Smooth muscle cell (in vitro differentiated cells): ENCODE results near the gene PAX4. TPM values are rescaled to one million over a fixed set of nuclear protein-coding genes. Genes with fewer than 3 reads are reported as not detected.
"Not testable (repeated sequence)": the region's sequence is repeated elsewhere in the genome, so short reads cannot be mapped to it uniquely, and the experiment has no call there.

Experiments
- DNase-seq: peaks from one replicate; lab custom pipeline; 2025; ENCODE audit not compliant: unreplicated experiment; lab: John Stamatoyannopoulos, UW
- H2AFZ ChIP-seq: fragments of 200-600 bp; sonication (generic); 2 replicates; pipeline ENCODE4 v1.6.0; 2016; ENCODE audit warnings: antibody characterized with exemption, low read depth, mild to moderate bottlenecking
- H3F3A ChIP-seq: fragments of 200-600 bp; sonication (generic); 2 replicates; pipeline ENCODE4 v1.6.0; 2017; ENCODE audit warnings: antibody characterized with exemption, low read depth
- H3K27ac ChIP-seq: fragments of 200-600 bp; sonication (generic); 2 replicates; pipeline ENCODE4 v1.5.1; 2016; ENCODE audit warnings: low read depth, mild to moderate bottlenecking
- H3K27me3 ChIP-seq: fragments of 200-600 bp; sonication (generic); 2 replicates; pipeline ENCODE4 v1.6.1; 2016; ENCODE audit warnings: low read depth, mild to moderate bottlenecking
- H3K36me3 ChIP-seq: fragments of 200-600 bp; sonication (generic); 2 replicates; pipeline ENCODE4 v1.5.1; 2016; ENCODE audit warnings: low read depth
- H3K4me1 ChIP-seq: fragments of 200-600 bp; sonication (generic); 2 replicates; pipeline ENCODE4 v1.5.1; 2016; ENCODE audit warnings: low read depth
- H3K4me2 ChIP-seq: fragments of 200-600 bp; sonication (generic); 2 replicates; pipeline ENCODE4 v1.6.0; 2016; ENCODE audit warnings: mild to moderate bottlenecking
- H3K4me3 ChIP-seq: fragments of 200-600 bp; sonication (generic); 2 replicates; pipeline ENCODE4 v1.5.1; 2016; ENCODE audit warnings: mild to moderate bottlenecking
- H3K79me2 ChIP-seq: fragments of 200-600 bp; sonication (generic); 2 replicates; pipeline ENCODE4 v1.6.0; 2016; ENCODE audit warnings: low read depth, mild to moderate bottlenecking
- H3K9ac ChIP-seq: fragments of 200-600 bp; sonication (generic); 2 replicates; pipeline ENCODE4 v1.6.0; 2016; ENCODE audit warnings: low read depth
- H3K9me3 ChIP-seq: fragments of 200-600 bp; sonication (generic); replicated peaks from 2 replicates; pipeline ENCODE4 v1.5.1; 2016; ENCODE audit warnings: low read depth
- H4K20me1 ChIP-seq: fragments of 200-600 bp; sonication (generic); 2 replicates; pipeline ENCODE4 v1.6.0; 2016; ENCODE audit warnings: low read depth
- CTCF ChIP-seq: fragments of 200-600 bp; sonication (generic); IDR thresholded peaks from 2 replicates; pipeline ENCODE4 v1.5.1; 2017; ENCODE audit warnings: borderline replicate concordance, mild to moderate bottlenecking, antibody characterized with exemption; ENCODE audit not compliant: insufficient read depth, poor library complexity, severe bottlenecking
- WGBS: methylation state at CpG from one replicate; pipeline ENCODE4 v1.1.7; 2016; ENCODE audit warnings: low lambda C conversion rate; 5-methylcytosine and 5-hydroxymethylcytosine counted together
- polyA plus RNA-seq: library from polyadenylated mRNA; unstranded; fragments of >200 nt; fragmentation: Nextera tagmentation; extraction: Ambion mirVana; gene quantifications from 2 replicates; pipeline ENCODE4 v1.2.1, GENCODE V29; 2016
- total RNA-seq: library from RNA; depleted of rRNA; stranded (reverse); fragments of >200 nt; gene quantifications from 2 replicates; pipeline ENCODE4 v1.2.3, GENCODE V29; 2014

Gene PAX4
- total and polyA plus RNA-seq, 2 experiments from 2014 or later, result not detected

- Histone ChIP-seq H3K9ac (no peak overlapping the region), H3F3A (no peaks in the 10 kb centered on the region), H3K79me2 (peaks cover 14% of the 10 kb centered on the region), H3K4me3 (no peak overlapping the region), H3K36me3 (no peaks in the 10 kb centered on the region), H3K9me3 (no peaks in the 10 kb centered on the region), H2AFZ (no peak overlapping the region), H3K4me1 (peaks cover 3% of the 10 kb centered on the region), H3K4me2 (no peak overlapping the region), H3K27ac (no peak overlapping the region), H4K20me1 (peaks cover 47% of the 10 kb centered on the region), H3K27me3 (no peaks in the 10 kb centered on the region)
- 81% methylated on average over 4 of the region's 4 CpGs for WGBS
- no peak for TF ChIP-seq CTCF
- no peak for DNase-seq
Measured at GRCh38 chr7:127578711-127579275, 39.1 kb downstream of the PAX4 start.

GRCh38 chr7:127578036-127578684, 39.8 kb downstream of the PAX4 start:
- Histone ChIP-seq H3K27ac (no peak overlapping the region), H3K36me3 (no peaks in the 10 kb centered on the region), H3K9me3 (no peaks in the 10 kb centered on the region), H3K79me2 (peaks cover 8% of the 10 kb centered on the region), H3F3A (no peaks in the 10 kb centered on the region), H3K4me3 (no peak overlapping the region), H2AFZ (no peak overlapping the region), H3K4me1 (no peaks in the 10 kb centered on the region), H4K20me1 (peaks cover 41% of the 10 kb centered on the region), H3K4me2 (no peak overlapping the region), H3K27me3 (no peaks in the 10 kb centered on the region), H3K9ac (no peak overlapping the region)
- no peak for TF ChIP-seq CTCF
- WGBS, result 77% methylated on average over 5 of the region's 5 CpGs
- no peak for DNase-seq

- Histone ChIP-seq H3K27ac (no peak overlapping the region), H3K4me1 (no peaks in the 10 kb centered on the region), H3K9ac (no peak overlapping the region), H4K20me1 (no peaks in the 10 kb centered on the region), H3K27me3 (no peaks in the 10 kb centered on the region), H3K4me3 (no peak overlapping the region), H3F3A (no peaks in the 10 kb centered on the region), H2AFZ (no peak overlapping the region), H3K4me2 (no peak overlapping the region), H3K9me3 (no peaks in the 10 kb centered on the region), H3K36me3 (no peaks in the 10 kb centered on the region), H3K79me2 (no peaks in the 10 kb centered on the region)
- TF ChIP-seq CTCF, result no peak
- no peak for DNase-seq
- WGBS, result 85% methylated on average over 3 of the region's 3 CpGs
Measured at GRCh38 chr7:127571741-127572505, 46.0 kb downstream of the PAX4 start.

- H3K4me2 ChIP-seq, H2AFZ ChIP-seq, DNase-seq, H3K27me3 ChIP-seq, H3K9ac ChIP-seq, H3K4me3 ChIP-seq, H3K4me1 ChIP-seq, H3K36me3 ChIP-seq, H3K79me2 ChIP-seq, H4K20me1 ChIP-seq, H3K27ac ChIP-seq, H3F3A ChIP-seq, H3K9me3 ChIP-seq: not testable (repeated sequence)
- WGBS, result no CpG with 5 or more reads among the region's 3 CpGs
Measured at GRCh38 chr7:127568034-127568433, 49.9 kb downstream of the PAX4 start.
